Progenitor cell of endocrine pancreas (in vitro differentiated cells): Measurements from ENCODE around the gene MAPK13. TPM values are rescaled to one million over a fixed set of nuclear protein-coding genes. Genes with fewer than 3 reads are reported as not detected.
"Not testable (repeated sequence)": the region's sequence is repeated elsewhere in the genome, so short reads cannot be mapped to it uniquely, and the experiment has no call there.

Experiments used
- DNase-seq: peaks from one replicate; pipeline ENCODE4 v3.0.0; 2021; ENCODE audit warnings: low spot score; ENCODE audit not compliant: unreplicated experiment
- H3K27ac Mint-ChIP-seq: 2 replicates; pipeline ENCODE4 v1.8.0; 2021; ENCODE audit warnings: mild to moderate bottlenecking, moderate library complexity, mixed read lengths
- H3K27me3 Mint-ChIP-seq: 2 replicates; pipeline ENCODE4 v1.8.0; 2021; ENCODE audit warnings: mixed read lengths
- H3K36me3 Mint-ChIP-seq: 2 replicates; pipeline ENCODE4 v1.8.0; 2022; ENCODE audit warnings: mixed read lengths; ENCODE audit not compliant: insufficient read depth
- H3K4me1 Mint-ChIP-seq: 2 replicates; pipeline ENCODE4 v1.8.0; 2021; ENCODE audit warnings: low read depth, mixed read lengths
- H3K4me3 Mint-ChIP-seq: 2 replicates; pipeline ENCODE4 v1.8.0; 2021; ENCODE audit warnings: low read depth, mild to moderate bottlenecking, moderate library complexity, mixed read lengths
- H3K9me3 Mint-ChIP-seq: 2 replicates; pipeline ENCODE4 v1.8.0; 2021; ENCODE audit warnings: low read depth, mixed read lengths
- CTCF ChIP-seq: fragments of 200-600 bp; sonication (generic); IDR thresholded peaks from one replicate; pipeline ENCODE4 v1.5.0; 2021; ENCODE audit warnings: antibody characterized with exemption, mild to moderate bottlenecking; ENCODE audit not compliant: unreplicated experiment
- total RNA-seq: library from RNA; stranded (reverse); gene quantifications from 2 replicates; pipeline ENCODE4 v1.2.1, GENCODE V29; 2021

MAPK13 gene
- total RNA-seq, 1 donor from 2014 or later, result 41.2 TPM

- Mint-ChIP-seq H3K4me1 (peaks cover 35% of the 10 kb centered on the region), H3K27ac (peak overlapping the region; percentile 47), H3K9me3 (no peaks in the 10 kb centered on the region), H3K27me3 (peaks cover under 1% of the 10 kb centered on the region), H3K4me3 (no peak overlapping the region), H3K36me3 (peaks cover 2% of the 10 kb centered on the region)
- DNase-seq, result no peak
- TF ChIP-seq CTCF, result no peak
Observed at GRCh38 chr6:36120979-36121786, 9.1 kb upstream of the MAPK13 start.

- Mint-ChIP-seq H3K4me1 (peaks cover 31% of the 10 kb centered on the region), H3K27me3 (peaks cover 5% of the 10 kb centered on the region), H3K4me3 (no peak overlapping the region), H3K27ac (peak overlapping the region; percentile 47), H3K36me3 (no peaks in the 10 kb centered on the region), H3K9me3 (no peaks in the 10 kb centered on the region)
- no peak for TF ChIP-seq CTCF
- DNase-seq, result no peak
Observed at GRCh38 chr6:36121787-36122494, 8.4 kb upstream of the MAPK13 start.

GRCh38 chr6:36122495-36123269, 7.6 kb upstream of the MAPK13 start:
- Mint-ChIP-seq H3K4me3 (no peak overlapping the region), H3K9me3 (no peaks in the 10 kb centered on the region), H3K4me1 (peaks cover 25% of the 10 kb centered on the region), H3K36me3 (no peaks in the 10 kb centered on the region), H3K27ac (no peak overlapping the region), H3K27me3 (peaks cover 7% of the 10 kb centered on the region)
- no peak for DNase-seq
- TF ChIP-seq CTCF, result no peak

GRCh38 chr6:36123270-36124139, 6.8 kb upstream of the MAPK13 start:
- Mint-ChIP-seq H3K9me3 (no peaks in the 10 kb centered on the region), H3K27ac (no peak overlapping the region), H3K4me1 (peaks cover 16% of the 10 kb centered on the region), H3K27me3 (peaks cover 7% of the 10 kb centered on the region), H3K36me3 (no peaks in the 10 kb centered on the region), H3K4me3 (no peak overlapping the region)
- peak; percentile 60 for DNase-seq
- peak; percentile 61 for TF ChIP-seq CTCF

GRCh38 chr6:36124346-36124745, 6.0 kb upstream of the MAPK13 start:
- H3K27me3 Mint-ChIP-seq, H3K27ac Mint-ChIP-seq, H3K36me3 Mint-ChIP-seq, DNase-seq, H3K4me3 Mint-ChIP-seq, H3K9me3 Mint-ChIP-seq: not testable (repeated sequence)
- H3K4me1 Mint-ChIP-seq, result peaks cover 10% of the 10 kb centered on the region
